ENCODE results near the gene LAPTM5.

DNA sequence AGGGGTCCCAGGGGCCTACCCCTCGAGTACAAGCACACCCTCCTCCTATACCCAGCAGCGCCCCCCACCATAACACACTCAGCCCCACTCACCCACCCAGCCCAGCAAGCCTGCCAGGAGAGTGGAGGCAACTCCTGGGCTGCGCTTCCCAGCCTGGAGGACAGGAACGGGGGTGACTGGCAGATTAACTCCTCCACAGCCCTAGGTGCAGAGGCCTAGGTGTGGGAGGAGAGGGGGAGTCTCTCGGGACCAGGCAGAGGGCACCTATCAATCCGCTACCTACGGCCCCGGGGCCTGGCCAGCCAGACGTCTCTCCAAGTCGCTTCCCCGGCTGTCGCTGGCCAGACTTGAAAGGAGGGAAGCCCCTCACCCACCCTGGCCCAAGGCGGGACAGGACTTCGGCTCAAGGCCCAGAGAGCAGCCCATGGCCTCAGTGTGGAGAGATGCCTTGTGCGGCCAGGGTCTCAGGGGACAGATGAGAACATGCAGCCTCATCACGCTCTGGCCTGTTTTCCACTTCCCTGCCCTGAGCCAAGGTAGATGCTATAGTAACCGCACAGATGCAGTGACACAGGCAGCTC lies 59.1 kb downstream of the LAPTM5 start:
- TF ChIP-seq, protein P1, sequence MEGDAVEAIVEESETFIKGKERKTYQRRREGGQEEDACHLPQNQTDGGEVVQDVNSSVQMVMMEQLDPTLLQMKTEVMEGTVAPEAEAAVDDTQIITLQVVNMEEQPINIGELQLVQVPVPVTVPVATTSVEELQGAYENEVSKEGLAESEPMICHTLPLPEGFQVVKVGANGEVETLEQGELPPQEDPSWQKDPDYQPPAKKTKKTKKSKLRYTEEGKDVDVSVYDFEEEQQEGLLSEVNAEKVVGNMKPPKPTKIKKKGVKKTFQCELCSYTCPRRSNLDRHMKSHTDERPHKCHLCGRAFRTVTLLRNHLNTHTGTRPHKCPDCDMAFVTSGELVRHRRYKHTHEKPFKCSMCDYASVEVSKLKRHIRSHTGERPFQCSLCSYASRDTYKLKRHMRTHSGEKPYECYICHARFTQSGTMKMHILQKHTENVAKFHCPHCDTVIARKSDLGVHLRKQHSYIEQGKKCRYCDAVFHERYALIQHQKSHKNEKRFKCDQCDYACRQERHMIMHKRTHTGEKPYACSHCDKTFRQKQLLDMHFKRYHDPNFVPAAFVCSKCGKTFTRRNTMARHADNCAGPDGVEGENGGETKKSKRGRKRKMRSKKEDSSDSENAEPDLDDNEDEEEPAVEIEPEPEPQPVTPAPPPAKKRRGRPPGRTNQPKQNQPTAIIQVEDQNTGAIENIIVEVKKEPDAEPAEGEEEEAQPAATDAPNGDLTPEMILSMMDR (IDR thresholded peaks at IDR 0.05), result no peak
- TF ChIP-seq EZH2 (IDR thresholded peaks at IDR 0.05) (no peak), EZH2phosphoT487 (IDR thresholded peaks at IDR 0.05) (no peak)

All from neural progenitor cell (in vitro differentiated cells).